Lung (tissue), 12 donors: ENCODE data around the gene CEP162. TPM values are rescaled to one million over a fixed set of nuclear protein-coding genes. Genes with fewer than 3 reads are reported as not detected.

Experiments used
- ATAC-seq: fragments of 200-7000 bp; cut with Tn5 transposase; one replicate; pipeline ENCODE4 v1.9.1; 2020; ENCODE audit warnings: moderate number of reproducible peaks; ENCODE audit not compliant: insufficient read depth, low FRiP score
- DNase-seq, 3 donors: peaks; one replicate each; pipeline ENCODE4 v3.0.0-alpha.2; 2013 to 2017
- H3K27ac ChIP-seq, 2 donors: one replicate each; pipeline ENCODE4 v1.5.1; 2013; ENCODE audit warnings: mild to moderate bottlenecking in 2 of 2, moderate library complexity in 2 of 2, control low read depth in 1 of 2, inconsistent platforms in 1 of 2, low read depth in 1 of 2, low read length in 1 of 2
- H3K27me3 ChIP-seq, 3 donors: one replicate each; pipeline ENCODE4 v1.5.1; 2013; ENCODE audit warnings: low read length in 2 of 3; ENCODE audit not compliant: control insufficient read depth in 3 of 3, insufficient read depth in 3 of 3
- H3K36me3 ChIP-seq, 4 donors: one replicate each; pipeline ENCODE4 v1.5.1; 2013; ENCODE audit warnings: low read length in 4 of 4, mild to moderate bottlenecking in 1 of 4, moderate library complexity in 1 of 4; ENCODE audit not compliant: control insufficient read depth in 4 of 4, insufficient read depth in 4 of 4
- H3K4me1 ChIP-seq, 5 donors: one replicate each; pipeline ENCODE4 v1.5.1; 2013; ENCODE audit warnings: low read length in 5 of 5, mild to moderate bottlenecking in 2 of 5, moderate library complexity in 1 of 5; ENCODE audit not compliant: control insufficient read depth in 5 of 5, insufficient read depth in 5 of 5
- H3K4me3 ChIP-seq: one replicate; pipeline ENCODE4 v1.5.1; 2013; ENCODE audit warnings: mild to moderate bottlenecking, control low read depth, moderate library complexity
- H3K9ac ChIP-seq, 2 donors: one replicate each; pipeline ENCODE4 v1.5.1; 2013; ENCODE audit warnings: low read length in 2 of 2, control low read depth in 1 of 2; ENCODE audit not compliant: insufficient read depth in 1 of 2
- H3K9me3 ChIP-seq, 4 donors: one replicate each; pipeline ENCODE4 v1.5.1; 2013; ENCODE audit warnings: low read length in 3 of 4, mild to moderate bottlenecking in 1 of 4, moderate library complexity in 1 of 4; ENCODE audit not compliant: control insufficient read depth in 4 of 4, insufficient read depth in 3 of 4
- CTCF ChIP-seq: IDR thresholded peaks from 2 replicates; pipeline ENCODE4 v1.5.1; 2012; ENCODE audit warnings: mild to moderate bottlenecking; ENCODE audit errors: control extremely low read depth, extremely low read depth
- WGBS, 2 donors: extraction: QIAGEN DNeasy Blood & Tissue Kit; methylation state at CpG; one replicate each; pipeline ENCODE4 v1.1.7; 2013; 5-methylcytosine and 5-hydroxymethylcytosine counted together
- polyA plus RNA-seq, 2 donors: library from polyadenylated mRNA; stranded (reverse); fragments of 200-250 nt; gene quantifications; one replicate each; pipeline ENCODE4 v1.2.1, GENCODE V29; 2013
- total RNA-seq, 2 donors: library from RNA; depleted of rRNA in 1 of 2; stranded (reverse); fragments of >200 nt in 1 of 2; gene quantifications; one replicate each; pipeline ENCODE4 v1.2.1, GENCODE V29; 2014 to 2021
- donor health status: control.
- donor health status: control.
- donor health status: Bipolar disorder and iron deficiency.
- donor health status: healthy.
- donor health status: DM: yes; HTN: yes; CAD: no.

Gene CEP162
- total and polyA plus RNA-seq, 4 donors, result 4.3 to 25.6 (median 8.7) TPM

DNA sequence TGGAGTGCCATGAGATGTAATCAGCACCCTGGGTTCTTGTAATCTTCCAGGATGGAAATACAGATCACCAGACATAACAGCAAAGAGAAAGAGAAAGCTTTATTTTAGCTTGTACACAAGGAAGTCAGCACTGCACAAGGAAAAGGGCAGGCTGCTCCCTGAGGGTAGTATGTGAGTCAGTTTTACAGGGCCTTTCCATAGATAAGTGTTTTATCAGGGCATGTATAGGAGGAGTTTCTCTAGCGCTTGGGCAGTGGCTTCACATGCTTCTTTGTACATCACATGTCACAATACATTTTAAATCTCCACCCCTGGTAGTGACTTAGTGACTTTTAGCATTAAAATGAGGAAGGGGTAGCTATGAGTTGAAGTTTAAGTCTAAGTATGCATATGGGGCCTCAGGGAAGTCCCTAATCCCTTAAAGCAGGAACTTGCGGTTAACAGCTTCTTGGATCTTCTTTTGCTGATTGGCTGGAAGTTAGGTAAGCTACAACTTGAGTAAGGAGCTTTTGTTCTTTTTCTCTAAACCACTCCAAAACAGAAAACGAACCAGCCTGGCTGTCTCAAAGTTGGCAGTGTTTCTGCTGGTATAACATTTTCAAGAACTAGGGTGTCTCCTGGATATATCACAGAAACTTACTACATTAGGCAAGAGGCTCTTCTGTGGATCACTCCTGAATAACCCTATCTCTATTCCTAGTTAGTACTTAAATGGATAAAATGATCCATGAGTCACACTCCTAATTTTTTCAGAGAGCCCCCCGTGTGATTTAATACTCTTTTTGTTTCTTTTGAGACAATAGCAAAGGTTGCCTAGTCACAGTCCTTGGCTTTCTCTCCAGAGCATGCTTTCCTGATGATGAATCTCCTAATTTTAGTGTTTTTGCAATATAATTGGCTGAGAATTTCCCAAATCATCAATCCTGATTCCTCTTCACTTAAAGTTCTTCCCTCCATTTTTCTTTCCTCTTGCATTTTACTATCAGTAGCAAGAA, 133.7 kb downstream of the CEP162 start:
- DNase-seq (no peak), ATAC-seq (no peak)
- Histone ChIP-seq H3K36me3 (no peaks in the 10 kb centered on the region), H3K4me3 (no peak overlapping the region), H3K9me3 (peaks cover 0 to 4% (median 0%) of the 10 kb centered on the region in 4 donors), H3K27me3 (no peaks in the 10 kb centered on the region), H3K4me1 (no peaks in the 10 kb centered on the region), H3K27ac (no peak overlapping the region), H3K9ac (no peak overlapping the region)
- 67 to 74% methylated on average over 4 of the region's 4 CpGs for WGBS, 2 donors
- no peak for TF ChIP-seq CTCF

GRCh38 chr6:84089552-84089951, 137.9 kb downstream of the CEP162 start:
- H3K36me3 ChIP-seq, result no peaks in the 10 kb centered on the region
- H3K27me3 ChIP-seq, result no peaks in the 10 kb centered on the region
- H3K9ac ChIP-seq, result no peak overlapping the region
- WGBS, 2 donors, result 66 to 88% methylated on average over 3 of the region's 3 CpGs
- H3K4me3 ChIP-seq, result no peak overlapping the region
- TF ChIP-seq CTCF, result no peak
- ATAC-seq, result no peak
- H3K27ac ChIP-seq, result no peak overlapping the region
- peaks cover 0 to 4% (median 0%) of the 10 kb centered on the region in 4 donors for H3K9me3 ChIP-seq
- no peaks in the 10 kb centered on the region for H3K4me1 ChIP-seq
- DNase-seq, result no peak

DNA sequence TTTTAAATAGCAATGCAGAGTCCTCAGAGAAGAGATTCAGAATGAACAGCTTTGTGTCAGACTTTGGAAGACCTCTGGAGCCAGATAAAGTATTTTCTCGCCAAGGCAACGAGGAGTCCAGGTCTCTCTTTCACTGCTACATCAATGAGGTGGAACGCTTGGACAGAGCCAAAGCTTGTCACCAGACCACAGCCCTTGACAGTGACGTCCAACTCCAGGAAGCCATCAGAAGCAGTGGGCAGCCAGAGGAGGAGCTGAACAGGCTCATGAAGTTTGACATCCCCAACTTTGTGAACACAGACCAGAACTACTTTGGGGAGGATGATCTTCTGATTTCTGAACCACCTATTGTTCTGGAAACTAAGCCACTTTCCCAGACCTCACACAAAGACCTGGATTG, 138.4 kb downstream of the CEP162 start:
- DNase-seq (no peak), ATAC-seq (no peak)
- WGBS, 2 donors, result 80 to 82% methylated on average over 4 of the region's 4 CpGs

More for the DNA sequence above, 138.4 kb downstream of the CEP162 start:
- Histone ChIP-seq H3K27ac (no peak overlapping the region), H3K4me3 (no peak overlapping the region), H3K27me3 (no peaks in the 10 kb centered on the region), H3K4me1 (no peaks in the 10 kb centered on the region), H3K9me3 (peaks cover 0 to 4% (median 0%) of the 10 kb centered on the region in 4 donors), H3K36me3 (no peaks in the 10 kb centered on the region), H3K9ac (no peak overlapping the region)
- TF ChIP-seq CTCF, result no peak
